NT2/D1 (cell line): ENCODE data around the gene ZNF208.

Experiments
- SUZ12 ChIP-seq: IDR thresholded peaks from 2 replicates; pipeline ENCODE4 v1.6.1; 2011; ENCODE audit not compliant: insufficient read length, insufficient read depth; ENCODE audit errors: extremely low read depth
- YY1 ChIP-seq: IDR thresholded peaks from 2 replicates; pipeline ENCODE4 v1.6.1; 2011; ENCODE audit not compliant: insufficient read length, insufficient read depth

DNA sequence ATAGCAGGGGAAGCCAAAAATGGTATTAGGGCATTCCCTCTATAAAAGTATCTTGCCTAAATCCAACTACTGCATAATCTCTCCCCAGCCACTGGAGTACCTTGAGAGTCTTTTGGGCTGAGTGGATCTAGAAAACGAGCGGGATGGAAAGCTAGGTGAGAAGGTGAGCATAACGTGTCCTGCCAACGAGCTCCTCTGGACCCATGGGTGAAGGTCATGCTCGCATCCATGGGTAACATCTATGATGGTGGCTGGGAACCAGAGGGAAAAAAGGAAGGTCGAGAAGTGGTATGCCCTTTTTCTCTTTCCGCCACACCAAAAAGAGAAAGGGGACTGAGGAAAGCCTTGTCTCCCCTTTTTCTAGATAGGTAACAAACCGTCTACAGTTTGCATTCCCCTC, 63.0 kb downstream of the ZNF208 start:
- TF ChIP-seq YY1, result no peak
- TF ChIP-seq SUZ12, result no peak
